Loucy (cell line): ENCODE data around the gene PLP1.
A peak's percentile ranks its signal among the peaks of the same experiment; 100 is the strongest.

ENCODE experiments used
- H2AFZ ChIP-seq: fragments of 200-600 bp; sonication (generic); 2 replicates; pipeline ENCODE4 v1.6.0; 2016; ENCODE audit warnings: antibody characterized with exemption, mild to moderate bottlenecking, low read length, moderate library complexity
- H3F3A ChIP-seq: fragments of 200-600 bp; 2 replicates; pipeline ENCODE4 v1.6.0; 2016; ENCODE audit warnings: antibody characterized with exemption, low read depth, mild to moderate bottlenecking
- H3K27me3 ChIP-seq: fragments of 200-600 bp; sonication (generic); 2 replicates; pipeline ENCODE4 v1.6.1; 2014; ENCODE audit warnings: low read length, mild to moderate bottlenecking; ENCODE audit not compliant: insufficient read depth, poor library complexity, severe bottlenecking
- H3K36me3 ChIP-seq: fragments of 200-600 bp; sonication (generic); 2 replicates; pipeline ENCODE4 v1.6.1; 2016; ENCODE audit warnings: low read length; ENCODE audit not compliant: insufficient read depth
- H3K4me1 ChIP-seq: fragments of 200-600 bp; sonication (generic); 2 replicates; pipeline ENCODE4 v1.5.1; 2014; ENCODE audit warnings: low read length, mild to moderate bottlenecking; ENCODE audit not compliant: insufficient read depth, poor library complexity, severe bottlenecking
- H3K4me2 ChIP-seq: fragments of 200-600 bp; sonication (generic); 2 replicates; pipeline ENCODE4 v1.6.0; 2014; ENCODE audit warnings: antibody characterized with exemption, low read length, low read depth, mild to moderate bottlenecking; ENCODE audit not compliant: poor library complexity, severe bottlenecking
- H3K4me3 ChIP-seq: fragments of 200-600 bp; sonication (generic); 2 replicates; pipeline ENCODE4 v1.5.1; 2014; ENCODE audit warnings: low read length, mild to moderate bottlenecking, mixed read lengths; ENCODE audit not compliant: poor library complexity, severe bottlenecking
- H3K79me2 ChIP-seq: fragments of 200-600 bp; sonication (generic); 2 replicates; pipeline ENCODE4 v1.6.1; 2014; ENCODE audit warnings: low read length; ENCODE audit not compliant: insufficient read depth
- H3K9ac ChIP-seq: fragments of 200-600 bp; sonication (generic); 2 replicates; pipeline ENCODE4 v1.6.0; 2014; ENCODE audit warnings: mild to moderate bottlenecking, low read depth, low read length, moderate library complexity; ENCODE audit not compliant: poor library complexity, severe bottlenecking
- H3K9me2 ChIP-seq: fragments of 200-600 bp; sonication (generic); replicated peaks from 2 replicates; pipeline ENCODE4 v1.6.1; 2016; ENCODE audit warnings: low read depth, low read length, mixed read lengths
- H3K9me3 ChIP-seq: fragments of 200-600 bp; sonication (generic); 2 replicates; pipeline ENCODE4 v1.6.1; 2014; ENCODE audit warnings: mild to moderate bottlenecking, antibody characterized with exemption, low read length, low read depth; ENCODE audit not compliant: insufficient read depth
- H4K20me1 ChIP-seq: fragments of 200-600 bp; sonication (generic); 2 replicates; pipeline ENCODE4 v1.6.0; 2014; ENCODE audit warnings: antibody characterized with exemption, low read length, mild to moderate bottlenecking; ENCODE audit not compliant: insufficient read depth, poor library complexity, severe bottlenecking
- EZH2phosphoT487 ChIP-seq: fragments of 200-600 bp; IDR thresholded peaks from 2 replicates; pipeline ENCODE4 v1.6.1; 2018; ENCODE audit warnings: antibody characterized with exemption, mild to moderate bottlenecking, moderate library complexity, borderline replicate concordance
- TF ChIP-seq, protein P1 (sequence below): fragments of 200-600 bp; sonication (generic); conservative IDR thresholded peaks from 2 replicates; pipeline ENCODE4 v1.5.1; 2014; ENCODE audit warnings: mild to moderate bottlenecking, antibody characterized with exemption, low read length

PLP1 gene

DNA sequence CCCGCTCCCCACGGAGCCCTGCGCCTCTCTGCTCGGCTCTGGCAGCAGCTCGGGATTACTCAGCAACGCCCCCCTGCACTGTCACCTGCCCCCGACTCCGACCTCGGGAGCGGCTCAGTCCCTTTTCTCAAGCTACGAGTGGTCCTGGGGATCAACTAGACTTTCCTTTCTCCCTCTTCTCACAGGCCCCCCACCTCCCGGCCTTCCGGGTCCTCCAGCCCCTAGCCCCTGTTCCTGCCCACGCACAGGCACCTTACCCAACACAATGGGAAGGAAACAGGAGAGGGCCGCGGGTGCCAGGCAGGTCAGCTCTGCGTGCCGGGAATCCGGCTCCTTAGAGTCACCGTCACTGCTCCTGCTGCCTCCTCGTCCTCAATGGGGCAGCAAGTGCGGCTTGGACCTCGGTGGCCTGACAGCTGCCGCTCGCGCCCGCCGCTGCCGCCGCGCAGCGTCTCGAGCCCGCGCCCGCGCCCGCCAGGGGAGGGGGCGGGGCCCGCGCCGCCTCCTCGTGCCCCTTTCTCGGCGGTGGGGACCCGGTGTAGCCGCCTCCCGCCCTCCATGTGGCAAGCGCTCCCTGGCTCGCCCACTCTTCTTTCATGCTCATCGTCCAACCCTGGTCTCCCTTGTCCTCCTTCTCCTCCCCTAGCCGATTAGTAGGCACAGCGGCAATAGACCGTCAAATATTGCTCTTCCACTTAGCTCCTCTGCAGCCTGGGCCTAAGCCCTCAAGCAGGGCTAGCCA is 55.3 kb downstream of the PLP1 start, which contains the start of gene RAB9B:
Gene RAB9B (minus strand): TSS at position 455 of the 742 bp plus-strand sequence. CDS start 6,473 bp downstream, outside the sequence.
- Histone ChIP-seq H3K9me2 (no peaks in the 10 kb centered on the region), H3F3A (no peaks in the 10 kb centered on the region), H2AFZ (peak within 1 kb of the TSS; percentile 92), H3K79me2 (no peaks in the 10 kb centered on the region), H4K20me1 (no peaks in the 10 kb centered on the region), H3K4me3 (peak within 1 kb of the TSS; percentile 80), H3K4me1 (no peaks in the 10 kb centered on the region), H3K9me3 (no peaks in the 10 kb centered on the region), H3K36me3 (no peaks in the 10 kb centered on the region), H3K27me3 (no peaks in the 10 kb centered on the region), H3K9ac (peak within 1 kb of the TSS; percentile 66), H3K4me2 (peak within 1 kb of the TSS; percentile 79)
- TF ChIP-seq EZH2phosphoT487, result no peak
- TF ChIP-seq, protein P1, sequence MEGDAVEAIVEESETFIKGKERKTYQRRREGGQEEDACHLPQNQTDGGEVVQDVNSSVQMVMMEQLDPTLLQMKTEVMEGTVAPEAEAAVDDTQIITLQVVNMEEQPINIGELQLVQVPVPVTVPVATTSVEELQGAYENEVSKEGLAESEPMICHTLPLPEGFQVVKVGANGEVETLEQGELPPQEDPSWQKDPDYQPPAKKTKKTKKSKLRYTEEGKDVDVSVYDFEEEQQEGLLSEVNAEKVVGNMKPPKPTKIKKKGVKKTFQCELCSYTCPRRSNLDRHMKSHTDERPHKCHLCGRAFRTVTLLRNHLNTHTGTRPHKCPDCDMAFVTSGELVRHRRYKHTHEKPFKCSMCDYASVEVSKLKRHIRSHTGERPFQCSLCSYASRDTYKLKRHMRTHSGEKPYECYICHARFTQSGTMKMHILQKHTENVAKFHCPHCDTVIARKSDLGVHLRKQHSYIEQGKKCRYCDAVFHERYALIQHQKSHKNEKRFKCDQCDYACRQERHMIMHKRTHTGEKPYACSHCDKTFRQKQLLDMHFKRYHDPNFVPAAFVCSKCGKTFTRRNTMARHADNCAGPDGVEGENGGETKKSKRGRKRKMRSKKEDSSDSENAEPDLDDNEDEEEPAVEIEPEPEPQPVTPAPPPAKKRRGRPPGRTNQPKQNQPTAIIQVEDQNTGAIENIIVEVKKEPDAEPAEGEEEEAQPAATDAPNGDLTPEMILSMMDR, result no peak

DNA sequence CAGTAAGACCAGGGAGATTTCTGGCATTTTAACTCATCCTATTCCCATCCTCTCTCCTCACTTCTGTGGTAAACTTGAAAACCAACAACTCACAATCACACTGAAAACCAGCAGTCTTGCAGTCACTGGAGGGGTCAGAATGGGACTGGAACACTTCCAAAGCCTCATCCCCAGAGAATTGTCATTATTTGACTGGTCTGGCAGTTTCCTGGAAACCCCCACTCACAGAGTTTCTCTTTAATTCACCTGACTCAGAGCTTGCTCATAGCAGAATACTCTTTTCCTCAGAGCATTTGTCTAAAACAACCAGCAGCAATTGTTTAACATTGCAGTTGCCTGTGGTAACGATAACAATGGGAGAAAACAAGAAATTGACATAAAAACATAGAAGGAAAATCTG is 62.8 kb downstream of the PLP1 start:
- no peaks in the 10 kb centered on the region for H3K9me3 ChIP-seq
- TF ChIP-seq, protein P1, result no peak
- TF ChIP-seq EZH2phosphoT487, result no peak
- no peaks in the 10 kb centered on the region for H3K9me2 ChIP-seq
- H4K20me1 ChIP-seq, result no peaks in the 10 kb centered on the region
- H3K4me1 ChIP-seq, result no peaks in the 10 kb centered on the region
- no peaks in the 10 kb centered on the region for H3K36me3 ChIP-seq
- H2AFZ ChIP-seq, result no peak overlapping the region
- no peak overlapping the region for H3K4me3 ChIP-seq
- H3K79me2 ChIP-seq, result no peaks in the 10 kb centered on the region
- no peak overlapping the region for H3K4me2 ChIP-seq
- no peaks in the 10 kb centered on the region for H3K27me3 ChIP-seq
- no peaks in the 10 kb centered on the region for H3F3A ChIP-seq
- no peak overlapping the region for H3K9ac ChIP-seq
